WTC11 (cell line): ENCODE measurements around the gene HELQ. TPM values are rescaled to one million over a fixed set of nuclear protein-coding genes. Genes with fewer than 3 reads are reported as not detected.

Experiments used
- AFF4 ChIP-seq: sonication (generic); formaldehyde crosslinking; IDR thresholded peaks from 2 replicates; pipeline ENCODE4 v1.8.1; 2023; ENCODE audit warnings: mild to moderate bottlenecking, missing genetic modification reagents, borderline replicate concordance
- CBFB ChIP-seq: sonication (generic); formaldehyde crosslinking; IDR thresholded peaks from 2 replicates; pipeline ENCODE4 v1.8.1; 2022; ENCODE audit warnings: mild to moderate bottlenecking, low read depth, missing genetic modification reagents
- CTCF ChIP-seq: fragments of 200-600 bp; IDR thresholded peaks from 2 replicates; pipeline ENCODE4 v1.8.0; 2022; ENCODE audit warnings: antibody characterized with exemption
- ESRRA ChIP-seq: sonication (generic); formaldehyde crosslinking; IDR thresholded peaks from 2 replicates; pipeline ENCODE4 v1.8.1; 2022; ENCODE audit warnings: mild to moderate bottlenecking, missing genetic modification reagents, borderline replicate concordance
- ETV6 ChIP-seq: sonication (generic); formaldehyde crosslinking; IDR thresholded peaks from 2 replicates; pipeline ENCODE4 v1.8.1; 2022; ENCODE audit warnings: mild to moderate bottlenecking, missing genetic modification reagents
- FOXK1 ChIP-seq: sonication (generic); formaldehyde crosslinking; IDR thresholded peaks from 2 replicates; pipeline ENCODE4 v1.8.0; 2022; ENCODE audit warnings: mild to moderate bottlenecking, moderate library complexity, missing genetic modification reagents
- GRHL2 ChIP-seq: fragments of 250-450 bp; sonication (Bioruptor Pico); IDR thresholded peaks from 2 replicates; pipeline ENCODE4 v1.8.0; 2022; ENCODE audit warnings: mild to moderate bottlenecking, moderate library complexity; ENCODE audit not compliant: insufficient replicate concordance, severe bottlenecking
- MLX ChIP-seq: sonication (generic); formaldehyde crosslinking; IDR thresholded peaks from 2 replicates; pipeline ENCODE4 v1.8.1; 2023; ENCODE audit warnings: mild to moderate bottlenecking, missing genetic modification reagents, moderate library complexity
- NR1H2 ChIP-seq: sonication (generic); formaldehyde crosslinking; IDR thresholded peaks from 2 replicates; pipeline ENCODE4 v1.9.0; 2021; ENCODE audit warnings: mild to moderate bottlenecking, moderate library complexity, missing genetic modification reagents
- OVOL2 ChIP-seq: fragments of 250-450 bp; sonication (Bioruptor Pico); IDR thresholded peaks from 2 replicates; pipeline ENCODE4 v1.9.0; 2021; ENCODE audit warnings: mild to moderate bottlenecking, borderline replicate concordance
- RORB ChIP-seq: fragments of 250-450 bp; sonication (Bioruptor Pico); IDR thresholded peaks from 2 replicates; pipeline ENCODE4 v1.9.0; 2021; ENCODE audit warnings: mild to moderate bottlenecking
- SP1 ChIP-seq: sonication (generic); formaldehyde crosslinking; conservative IDR thresholded peaks from 2 replicates; pipeline ENCODE4 v1.8.1; 2022; ENCODE audit warnings: missing genetic modification reagents
- TCF7 ChIP-seq: sonication (generic); formaldehyde crosslinking; IDR thresholded peaks from 2 replicates; pipeline ENCODE4 v1.8.0; 2022; ENCODE audit warnings: mild to moderate bottlenecking, low read depth, missing genetic modification reagents, moderate library complexity
- ZNF138 ChIP-seq: sonication (generic); formaldehyde crosslinking; conservative IDR thresholded peaks from 2 replicates; pipeline ENCODE4 v1.8.1; 2022; ENCODE audit warnings: mild to moderate bottlenecking, moderate library complexity, missing genetic modification reagents
- ZNF219 ChIP-seq: sonication (generic); formaldehyde crosslinking; IDR thresholded peaks from 2 replicates; pipeline ENCODE4 v1.8.0; 2023; ENCODE audit warnings: missing genetic modification reagents, mild to moderate bottlenecking, borderline replicate concordance
- ZNF396 ChIP-seq: fragments of 250-450 bp; sonication (Bioruptor Pico); IDR thresholded peaks from 2 replicates; pipeline ENCODE4 v1.8.0; 2021; ENCODE audit warnings: mild to moderate bottlenecking, moderate library complexity, borderline replicate concordance
- total RNA-seq: library from RNA; stranded (reverse); gene quantifications from 3 replicates; pipeline ENCODE4 v1.2.3, GENCODE V29; 2021
- TF ChIP-seq, protein P1 (sequence below): sonication (generic); formaldehyde crosslinking; IDR thresholded peaks from 2 replicates; pipeline ENCODE4 v1.8.1; 2022; ENCODE audit warnings: mild to moderate bottlenecking, moderate library complexity, missing genetic modification reagents
- TF ChIP-seq, protein P2 (sequence below): sonication (generic); formaldehyde crosslinking; IDR thresholded peaks from 2 replicates; pipeline ENCODE4 v1.8.0; 2022; ENCODE audit warnings: mild to moderate bottlenecking, missing genetic modification reagents

The HELQ gene
- total RNA-seq, 1 experiment from 2014 or later, result 10.1 TPM

GRCh38 chr4:83484500-83485461, 29.2 kb upstream of the HELQ start, which contains the start of gene ABRAXAS1 (continued):
- 0 out of 2 replicates have a peak, but pooled peaks have one; percentile 69 for TF ChIP-seq MLX
- TF ChIP-seq ZNF396 (CRISPR knock-in tag), result no peak
- TF ChIP-seq OVOL2, result no peak
- TF ChIP-seq TCF7 (CRISPR knock-in tag), result 0 out of 2 replicates have a peak, but pooled peaks have one; percentile 79
- no peak for TF ChIP-seq NR1H2 (CRISPR knock-in tag)
- TF ChIP-seq AFF4 (CRISPR knock-in tag), result no peak
- no peak for TF ChIP-seq CTCF
- TF ChIP-seq, protein P1, sequence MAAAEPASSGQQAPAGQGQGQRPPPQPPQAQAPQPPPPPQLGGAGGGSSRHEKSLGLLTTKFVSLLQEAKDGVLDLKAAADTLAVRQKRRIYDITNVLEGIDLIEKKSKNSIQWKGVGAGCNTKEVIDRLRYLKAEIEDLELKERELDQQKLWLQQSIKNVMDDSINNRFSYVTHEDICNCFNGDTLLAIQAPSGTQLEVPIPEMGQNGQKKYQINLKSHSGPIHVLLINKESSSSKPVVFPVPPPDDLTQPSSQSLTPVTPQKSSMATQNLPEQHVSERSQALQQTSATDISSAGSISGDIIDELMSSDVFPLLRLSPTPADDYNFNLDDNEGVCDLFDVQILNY (CRISPR knock-in tag), result peak; percentile 77; the same call in 1 of the 2 replicates
- TF ChIP-seq ESRRA (CRISPR knock-in tag), result no peak
- no peak for TF ChIP-seq CBFB (CRISPR knock-in tag)
- TF ChIP-seq GRHL2 (CRISPR knock-in tag), result no peak
- peak; percentile 78 for TF ChIP-seq ETV6 (CRISPR knock-in tag)
- 0 out of 2 replicates have a peak, but pooled peaks have one; percentile 10 for TF ChIP-seq FOXK1
- TF ChIP-seq, protein P2, sequence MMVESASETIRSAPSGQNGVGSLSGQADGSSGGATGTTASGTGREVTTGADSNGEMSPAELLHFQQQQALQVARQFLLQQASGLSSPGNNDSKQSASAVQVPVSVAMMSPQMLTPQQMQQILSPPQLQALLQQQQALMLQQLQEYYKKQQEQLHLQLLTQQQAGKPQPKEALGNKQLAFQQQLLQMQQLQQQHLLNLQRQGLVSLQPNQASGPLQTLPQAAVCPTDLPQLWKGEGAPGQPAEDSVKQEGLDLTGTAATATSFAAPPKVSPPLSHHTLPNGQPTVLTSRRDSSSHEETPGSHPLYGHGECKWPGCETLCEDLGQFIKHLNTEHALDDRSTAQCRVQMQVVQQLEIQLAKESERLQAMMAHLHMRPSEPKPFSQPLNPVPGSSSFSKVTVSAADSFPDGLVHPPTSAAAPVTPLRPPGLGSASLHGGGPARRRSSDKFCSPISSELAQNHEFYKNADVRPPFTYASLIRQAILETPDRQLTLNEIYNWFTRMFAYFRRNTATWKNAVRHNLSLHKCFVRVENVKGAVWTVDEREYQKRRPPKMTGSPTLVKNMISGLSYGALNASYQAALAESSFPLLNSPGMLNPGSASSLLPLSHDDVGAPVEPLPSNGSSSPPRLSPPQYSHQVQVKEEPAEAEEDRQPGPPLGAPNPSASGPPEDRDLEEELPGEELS, result peak; percentile 23; the same call in 1 of the 2 replicates
- no peak for TF ChIP-seq ZNF219 (CRISPR knock-in tag)
- peak; percentile 86 for TF ChIP-seq SP1 (CRISPR knock-in tag)
- TF ChIP-seq ZNF138 (CRISPR knock-in tag), result peak; percentile 81; the same call in 1 of the 2 replicates
- TF ChIP-seq RORB (CRISPR knock-in tag), result no peak
